ENCODE measurements around the gene CDC73.
"Not testable (repeated sequence)": the region's sequence is repeated elsewhere in the genome, so short reads cannot be mapped to it uniquely, and the experiment has no call there.

The CDC73 gene

GRCh38 chr1:193113258-193113991, 8.4 kb upstream of the CDC73 start:
- DNase-seq (ENCODE audit: insufficient read length, low spot score) (no peak), FAIRE-seq (no peak)

GRCh38 chr1:193113992-193114332, 7.9 kb upstream of the CDC73 start:
- DNase-seq (ENCODE audit: insufficient read length, low spot score) (no peak), FAIRE-seq (no peak)

GRCh38 chr1:193114485-193115095, 7.2 kb upstream of the CDC73 start:
- FAIRE-seq (no peak), DNase-seq (ENCODE audit: insufficient read length, low spot score) (no peak)

- peak; percentile 44 for FAIRE-seq
These were observed 6.1 kb upstream of the CDC73 start for GRCh38 chr1:193115629-193116227.

GRCh38 chr1:193117167-193117566, 4.7 kb upstream of the CDC73 start:
- DNase-seq (ENCODE audit: insufficient read length, low spot score); FAIRE-seq: not testable (repeated sequence)

More at GRCh38 chr1:193115629-193116227, 6.1 kb upstream of the CDC73 start:
- DNase-seq (ENCODE audit: insufficient read length, low spot score): peak; percentile 81

GRCh38 chr1:193118194-193118593, 3.6 kb upstream of the CDC73 start:
- FAIRE-seq (no peak), DNase-seq (ENCODE audit: insufficient read length, low spot score) (no peak)

- DNase-seq (ENCODE audit: insufficient read length, low spot score): no peak
- FAIRE-seq: no peak
These were observed 2.8 kb upstream of the CDC73 start for GRCh38 chr1:193118803-193119730.

DNA sequence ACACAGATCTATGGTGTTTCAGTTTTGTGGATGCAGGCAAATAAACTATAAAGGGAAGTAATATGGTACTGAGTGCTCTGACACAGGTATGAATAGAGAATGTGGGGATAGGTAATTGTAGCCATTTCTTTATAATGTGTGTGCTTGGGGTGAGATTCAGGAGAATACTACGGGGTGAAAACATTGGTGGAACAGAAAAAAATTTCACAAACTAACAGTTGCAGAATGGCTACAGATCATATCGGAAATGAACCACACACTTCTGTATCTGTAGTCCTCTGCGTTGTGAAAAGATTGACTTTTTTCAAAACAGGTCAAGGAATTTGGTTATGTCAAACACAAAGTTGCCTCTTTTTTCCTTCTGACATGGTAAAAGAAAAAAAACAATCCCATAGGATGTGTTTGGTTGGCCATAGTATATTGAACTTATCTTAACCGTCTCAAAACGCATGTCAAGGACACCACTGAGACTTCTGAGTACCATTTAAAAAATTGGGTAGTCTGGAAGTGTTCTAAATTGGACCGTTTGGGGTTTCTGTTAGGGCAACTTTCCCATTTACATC, 1.1 kb upstream of the CDC73 start:
- FAIRE-seq (no peak), DNase-seq (ENCODE audit: insufficient read length, low spot score) (no peak)

DNA sequence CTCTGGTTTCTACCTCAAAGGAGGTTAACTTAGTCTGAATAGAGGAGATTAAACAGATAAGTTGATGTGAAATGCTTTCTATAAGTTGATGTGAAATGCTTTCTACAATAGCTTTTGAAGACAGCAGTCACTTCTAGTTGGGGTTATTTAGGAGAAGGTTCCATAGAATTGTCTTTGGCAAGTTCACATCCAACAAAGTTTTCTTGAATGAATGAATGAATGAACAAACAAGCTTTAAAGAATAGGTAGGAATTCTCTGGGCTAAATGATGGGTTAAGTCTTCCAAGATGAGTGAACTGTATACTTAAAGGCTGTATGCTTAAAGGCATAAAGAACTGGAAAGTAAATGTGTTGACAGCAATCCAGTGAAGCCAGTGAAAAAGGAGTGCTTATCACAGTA, 1.9 kb downstream of the CDC73 start:
- FAIRE-seq: no peak

GRCh38 chr1:193125369-193125768, 3.5 kb downstream of the CDC73 start:
- no peak for FAIRE-seq

More for the DNA sequence above, 1.9 kb downstream of the CDC73 start:
- no peak for DNase-seq (ENCODE audit: insufficient read length, low spot score)

GRCh38 chr1:193131266-193131860, 9.5 kb downstream of the CDC73 start:
- no peak for FAIRE-seq
- DNase-seq (ENCODE audit: insufficient read length, low spot score): no peak

More at GRCh38 chr1:193125369-193125768, 3.5 kb downstream of the CDC73 start:
- DNase-seq (ENCODE audit: insufficient read length, low spot score): no peak

GRCh38 chr1:193140254-193140653, 18.4 kb downstream of the CDC73 start:
- FAIRE-seq (no peak), DNase-seq (ENCODE audit: insufficient read length, low spot score) (no peak)

DNA sequence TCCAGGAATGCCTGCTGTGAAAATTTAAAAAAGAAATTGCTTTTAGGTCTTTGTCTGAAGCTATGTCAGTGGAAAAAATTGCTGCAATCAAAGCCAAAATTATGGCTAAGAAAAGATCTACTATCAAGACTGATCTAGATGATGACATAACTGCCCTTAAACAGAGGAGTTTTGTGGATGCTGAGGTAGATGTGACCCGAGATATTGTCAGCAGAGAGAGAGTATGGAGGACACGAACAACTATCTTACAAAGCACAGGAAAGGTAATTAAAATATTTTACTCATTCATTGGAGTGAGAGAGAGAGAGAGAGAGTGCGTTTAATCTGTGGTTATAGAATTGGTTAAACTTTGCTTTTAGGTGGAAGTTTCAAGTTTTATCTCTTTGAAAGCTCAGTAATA, 20.0 kb downstream of the CDC73 start:
- FAIRE-seq: no peak
- no peak for DNase-seq (ENCODE audit: insufficient read length, low spot score)

GRCh38 chr1:193142409-193142808, 20.6 kb downstream of the CDC73 start:
- DNase-seq (ENCODE audit: insufficient read length, low spot score) (no peak), FAIRE-seq (no peak)

DNA sequence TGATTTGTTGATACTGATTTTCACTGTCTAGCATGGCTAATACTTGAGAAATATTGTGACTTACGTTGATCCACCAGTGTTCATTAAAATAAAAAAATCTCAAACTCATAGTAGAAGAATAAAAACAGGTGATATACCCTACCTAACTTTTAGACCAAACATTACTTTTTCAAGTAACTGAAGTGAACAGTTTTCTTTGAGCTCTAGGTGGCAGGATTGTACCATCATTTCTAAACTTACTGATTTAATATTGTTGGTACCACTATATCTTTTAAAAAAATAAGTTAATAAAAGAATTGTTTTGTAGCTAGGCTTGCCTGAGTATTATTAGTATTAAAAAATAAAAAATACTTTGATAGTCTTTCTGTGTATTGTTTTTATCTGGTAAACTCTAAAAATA, 21.5 kb downstream of the CDC73 start:
- DNase-seq (ENCODE audit: insufficient read length, low spot score) (no peak), FAIRE-seq (no peak)

DNA sequence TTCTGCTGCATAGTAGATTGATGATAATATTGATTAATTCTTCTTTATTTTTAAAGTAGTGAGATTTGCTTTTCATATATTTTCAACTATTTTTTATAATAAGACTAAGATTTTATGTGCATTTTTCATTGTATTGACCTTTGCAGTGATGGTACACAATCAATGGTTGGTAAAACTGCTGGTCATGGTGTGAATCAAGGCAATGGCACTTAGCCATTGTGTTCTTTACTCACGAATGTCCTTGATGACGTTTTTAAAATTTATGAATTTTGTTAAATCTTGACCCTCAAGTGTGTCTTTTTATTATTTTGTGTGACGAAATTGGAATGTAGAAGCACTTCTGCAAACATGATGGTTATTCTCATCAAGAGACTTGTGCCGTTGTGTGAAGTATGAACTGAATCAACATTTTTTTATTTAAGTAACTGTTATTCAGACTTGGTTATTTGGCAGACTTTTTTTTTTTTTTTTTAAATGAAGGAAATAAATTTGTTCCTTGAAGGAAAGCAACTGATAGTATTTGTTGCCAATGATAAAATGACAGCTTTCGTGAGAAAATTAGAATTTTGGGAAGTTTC, 22.6 kb downstream of the CDC73 start:
- FAIRE-seq (no peak), DNase-seq (ENCODE audit: insufficient read length, low spot score) (no peak)

DNA sequence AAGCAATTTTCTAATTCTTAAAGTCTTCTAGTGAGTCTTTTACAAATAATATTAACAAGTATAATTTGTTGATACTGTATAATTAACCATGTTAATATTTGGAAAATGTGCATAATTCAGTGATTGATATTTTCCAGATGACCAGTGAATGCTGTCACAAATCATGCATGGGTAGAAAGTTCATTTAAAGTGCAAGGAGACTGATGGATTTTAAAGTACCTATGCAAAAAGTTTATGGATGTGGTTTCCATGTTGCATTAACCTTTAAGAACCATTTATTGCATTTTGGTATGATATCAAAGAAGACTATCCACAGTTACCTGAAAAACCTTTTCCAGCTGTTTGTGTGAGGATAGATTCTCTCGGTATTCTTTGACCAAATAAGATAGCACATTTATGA, 23.2 kb downstream of the CDC73 start:
- FAIRE-seq (no peak), DNase-seq (ENCODE audit: insufficient read length, low spot score) (no peak)

DNA sequence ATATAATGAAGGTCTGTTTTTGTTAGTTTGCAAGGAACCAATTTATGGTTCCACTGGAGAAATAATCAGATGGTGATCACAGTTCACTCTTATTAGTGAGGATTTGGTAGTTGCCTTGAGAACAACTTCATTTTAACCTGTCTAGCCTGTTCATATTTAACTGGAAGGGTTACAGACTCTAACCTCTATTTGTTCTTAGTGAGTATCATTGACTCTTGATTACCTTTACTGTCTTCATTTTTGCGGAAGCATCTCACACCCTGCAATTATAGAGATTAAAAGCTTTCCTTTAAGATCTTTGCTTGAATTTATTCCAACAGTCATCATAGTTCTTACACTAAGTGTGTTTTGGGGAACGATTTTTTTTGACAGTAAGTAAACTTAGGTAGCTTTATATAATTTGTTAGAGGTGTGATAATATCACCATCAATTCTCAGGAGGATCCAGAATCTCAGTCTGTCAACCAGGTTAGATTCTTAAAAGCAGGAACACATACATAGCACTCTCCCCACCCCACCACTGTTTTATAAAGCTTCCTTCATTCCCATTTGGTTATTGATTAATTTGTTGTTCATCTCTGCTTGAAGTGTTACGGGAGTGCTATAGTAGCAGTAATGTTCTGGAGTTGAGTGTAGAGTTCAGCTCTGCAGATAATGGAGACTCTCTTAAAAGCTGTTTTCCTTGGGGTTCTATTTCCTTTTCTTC, 34.4 kb downstream of the CDC73 start:
- DNase-seq (ENCODE audit: insufficient read length, low spot score) (no peak), FAIRE-seq (no peak)

- DNase-seq (ENCODE audit: insufficient read length, low spot score): no peak
- FAIRE-seq: no peak
These were observed 35.0 kb downstream of the CDC73 start for GRCh38 chr1:193156822-193157142.

Data from HTR-8/SVneo (cell line).